ENCODE data around the gene NHSL2. TPM values are rescaled to one million over a fixed set of nuclear protein-coding genes. Genes with fewer than 3 reads are reported as not detected.

The NHSL2 gene
- total RNA-seq, 8 experiments from 2014 or later, result 0.13 to 5.0 (median 1.3) TPM

DNA sequence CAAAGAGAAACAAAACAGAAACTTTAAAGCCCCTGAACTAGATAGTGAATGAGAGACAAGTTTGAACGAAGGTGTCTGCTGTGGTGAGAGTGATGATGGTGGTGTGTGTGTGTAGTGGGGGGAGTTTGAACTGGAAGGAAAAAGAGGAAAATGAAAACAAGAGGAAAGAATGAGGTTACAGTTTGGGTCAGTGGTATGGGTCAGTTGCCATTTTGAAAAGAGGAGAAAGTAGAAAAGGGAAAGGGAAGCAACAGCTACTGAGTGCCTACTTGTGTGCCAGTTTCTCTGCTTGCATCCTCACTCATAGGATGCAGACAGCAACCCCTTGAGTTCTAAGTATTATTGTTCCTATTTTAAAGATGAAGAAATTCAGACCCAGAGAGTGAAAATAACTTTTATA, 26.0 kb downstream of the NHSL2 start:
- WGBS, 10 experiments, result 29 to 67% (median 37%) methylated on average over 1 of the region's 1 CpG; no CpG with 5 or more reads in 6 of the 10 experiments
- H3K27ac ChIP-seq, result no peak overlapping the region
- no peak for ATAC-seq (replicated peaks in 6 of 8)
- H3K4me1 ChIP-seq (replicated peaks in 1 of 2), result peaks cover 0 to 8% of the 10 kb centered on the region in 2 donors
- H3K4me3 ChIP-seq, result no peak overlapping the region
- in situ Hi-C loops (cut with MboI; ENCODE audit: low pct_unique_long_range_greater_than_20kb in 2 of 9, low sequenced_read_pairs in 9 of 9, unreplicated experiment in 9 of 9), result no loop called here

DNA sequence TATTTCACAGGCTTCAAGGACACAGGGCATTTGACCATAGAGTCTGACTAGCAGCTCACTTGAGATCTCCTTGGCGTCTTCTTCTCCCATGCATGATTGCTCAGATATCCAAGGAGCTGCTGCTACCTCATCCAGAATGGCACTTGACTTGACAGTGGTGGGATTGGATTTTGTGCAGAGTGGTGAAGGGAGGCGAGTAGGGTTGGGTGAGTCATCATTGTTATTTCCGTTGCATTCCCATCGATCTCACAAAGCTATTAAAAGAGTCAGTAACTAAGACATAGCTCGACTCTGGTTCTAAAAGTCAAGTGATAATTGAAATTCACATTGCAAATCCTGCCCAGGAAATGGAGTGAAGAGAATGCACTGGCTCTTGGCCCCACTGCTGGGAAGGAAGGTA, 27.7 kb downstream of the NHSL2 start:
- H3K27ac ChIP-seq, result no peak overlapping the region
- in situ Hi-C loops (cut with MboI; ENCODE audit: low pct_unique_long_range_greater_than_20kb in 2 of 9, low sequenced_read_pairs in 9 of 9, unreplicated experiment in 9 of 9), result no loop called here
- WGBS, 10 experiments, result 0 to 40% (median 40%) methylated on average over 1 to 5 of the region's 5 CpGs; no CpG with 5 or more reads in 7 of the 10 experiments
- ATAC-seq (replicated peaks in 6 of 8), result peak in 3 of 8 experiments; percentile 42 to 69 (median 53)
- H3K4me1 ChIP-seq (replicated peaks in 1 of 2), result peaks cover 0 to 12% of the 10 kb centered on the region in 2 donors
- H3K4me3 ChIP-seq, result no peak overlapping the region

DNA sequence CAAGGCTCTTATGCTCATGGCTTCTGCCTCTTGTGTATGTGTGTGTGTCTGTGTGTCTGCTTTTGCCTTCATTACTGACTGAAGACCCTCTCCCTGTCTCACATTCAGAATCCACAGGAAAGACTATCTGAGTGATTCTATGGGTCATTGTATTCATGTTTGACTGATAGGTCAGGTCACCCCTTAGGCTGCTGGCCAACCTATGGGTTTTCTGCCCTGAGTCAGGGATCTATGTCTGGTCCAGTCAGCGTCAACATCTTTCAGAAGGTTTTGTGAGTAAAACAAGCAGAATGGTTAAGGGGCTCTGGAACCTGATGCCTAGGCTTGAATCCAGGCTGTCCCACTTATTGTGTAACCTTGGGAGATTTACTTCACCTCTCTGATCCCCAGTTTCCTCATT, 30.5 kb downstream of the NHSL2 start:
- H3K27ac ChIP-seq, result no peak overlapping the region
- 57 to 100% methylated on average over 1 of the region's 1 CpG; no CpG with 5 or more reads in 8 of the 10 experiments for WGBS, 10 experiments
- in situ Hi-C loops (cut with MboI; ENCODE audit: low pct_unique_long_range_greater_than_20kb in 2 of 9, low sequenced_read_pairs in 9 of 9, unreplicated experiment in 9 of 9), result no loop called here
- H3K4me1 ChIP-seq (replicated peaks in 1 of 2), result peaks cover 0 to 5% of the 10 kb centered on the region in 2 donors
- ATAC-seq (replicated peaks in 6 of 8), result no peak
- no peak overlapping the region for H3K4me3 ChIP-seq

DNA sequence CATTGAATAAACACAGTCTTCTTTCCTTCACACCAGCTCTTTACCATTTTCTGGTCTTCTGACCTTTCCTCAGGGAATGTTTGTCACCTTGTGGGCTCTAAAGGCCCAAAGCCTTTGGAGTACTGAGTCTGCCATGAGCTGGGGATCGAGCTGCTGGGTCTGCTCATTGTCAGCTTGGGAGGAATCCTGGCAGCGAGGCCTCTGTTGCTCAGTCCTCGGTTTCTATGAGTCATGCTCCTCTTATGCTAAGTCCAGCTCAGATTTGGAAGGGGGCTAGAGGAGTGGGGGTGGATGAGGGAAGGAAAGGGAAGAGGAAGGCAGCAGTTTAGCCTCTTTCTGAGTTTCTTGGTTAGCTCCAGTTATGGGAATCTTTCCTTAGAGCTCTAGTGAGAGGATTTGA, 31.1 kb downstream of the NHSL2 start:
- no peak overlapping the region for H3K27ac ChIP-seq
- 0 to 9% methylated on average over 3 of the region's 3 CpGs; no CpG with 5 or more reads in 8 of the 10 experiments for WGBS, 10 experiments
- in situ Hi-C loops (cut with MboI; ENCODE audit: low pct_unique_long_range_greater_than_20kb in 2 of 9, low sequenced_read_pairs in 9 of 9, unreplicated experiment in 9 of 9), result no loop called here

DNA sequence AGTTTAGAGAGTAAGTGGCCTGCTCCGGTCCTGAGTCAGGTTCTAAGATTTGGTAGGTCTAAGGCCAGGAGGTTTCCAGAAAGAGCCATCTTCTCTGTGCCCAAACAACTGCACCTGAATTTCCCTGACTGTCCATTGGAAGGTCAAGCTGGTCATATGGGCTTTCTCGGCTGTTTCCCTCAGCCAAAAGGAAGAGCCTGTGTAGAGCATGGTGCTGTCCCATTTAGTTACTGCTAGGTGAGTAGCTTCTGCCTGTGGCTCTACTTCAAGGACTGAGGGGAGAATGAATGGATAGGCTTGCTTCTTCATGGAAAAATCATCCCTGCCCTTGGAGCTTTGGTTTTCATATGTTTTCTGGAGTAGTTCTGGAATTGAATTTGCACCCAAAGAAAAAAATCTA, 33.7 kb downstream of the NHSL2 start:
- Histone ChIP-seq H3K27ac (no peak overlapping the region), H3K4me1 (replicated peaks in 1 of 2) (peaks cover 0 to 5% of the 10 kb centered on the region in 2 donors), H3K4me3 (no peak overlapping the region)
- in situ Hi-C loops (cut with MboI; ENCODE audit: low pct_unique_long_range_greater_than_20kb in 2 of 9, low sequenced_read_pairs in 9 of 9, unreplicated experiment in 9 of 9), result no loop called here
- 100% methylated on average over 1 of the region's 2 CpGs; no CpG with 5 or more reads in 9 of the 10 experiments for WGBS, 10 experiments
- no peak for ATAC-seq (replicated peaks in 6 of 8)

More for the DNA sequence above, 31.1 kb downstream of the NHSL2 start:
- Histone ChIP-seq H3K4me1 (replicated peaks in 1 of 2) (peaks cover 0 to 5% of the 10 kb centered on the region in 2 donors), H3K4me3 (no peak overlapping the region)
- peak in 7 of 8 experiments; percentile 21 to 81 (median 47) for ATAC-seq (replicated peaks in 6 of 8)

DNA sequence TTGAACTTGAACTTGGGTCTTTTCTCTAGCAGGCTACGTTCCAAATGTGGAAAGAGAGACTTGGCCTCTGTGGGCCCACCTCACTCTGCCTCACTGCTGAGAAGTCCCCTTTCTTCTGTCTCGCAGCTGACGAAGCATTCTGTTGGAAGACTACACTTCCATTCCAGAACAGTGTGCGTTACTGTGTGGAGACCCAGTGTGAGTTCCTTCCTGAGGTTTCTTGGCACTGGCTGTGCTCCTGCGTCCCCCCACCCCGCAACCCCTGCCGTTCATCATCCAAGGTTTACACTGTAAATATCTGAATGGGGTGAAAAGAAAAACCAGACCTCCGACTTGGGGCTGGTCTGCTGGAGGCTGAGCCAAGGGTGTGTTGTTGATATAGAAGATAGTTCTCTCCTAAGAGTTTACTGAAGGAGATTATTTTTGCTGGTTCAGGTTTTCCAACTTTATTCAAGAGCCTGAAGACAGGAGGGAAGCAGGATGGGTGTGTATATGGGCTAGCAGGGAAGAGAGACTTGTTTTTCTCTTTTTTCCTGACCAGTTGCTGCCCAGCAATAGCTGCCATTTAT, 34.7 kb downstream of the NHSL2 start:
- Histone ChIP-seq H3K4me3 (no peak overlapping the region), H3K27ac (no peak overlapping the region), H3K4me1 (replicated peaks in 1 of 2) (peaks cover 0 to 5% of the 10 kb centered on the region in 2 donors)
- WGBS, 10 experiments, result 56 to 100% methylated on average over 1 to 4 of the region's 8 CpGs; no CpG with 5 or more reads in 8 of the 10 experiments
- peak in 1 of 8 experiments; percentile 80 for ATAC-seq (replicated peaks in 6 of 8)
- in situ Hi-C loops (cut with MboI; ENCODE audit: low pct_unique_long_range_greater_than_20kb in 2 of 9, low sequenced_read_pairs in 9 of 9, unreplicated experiment in 9 of 9), result no loop called here

DNA sequence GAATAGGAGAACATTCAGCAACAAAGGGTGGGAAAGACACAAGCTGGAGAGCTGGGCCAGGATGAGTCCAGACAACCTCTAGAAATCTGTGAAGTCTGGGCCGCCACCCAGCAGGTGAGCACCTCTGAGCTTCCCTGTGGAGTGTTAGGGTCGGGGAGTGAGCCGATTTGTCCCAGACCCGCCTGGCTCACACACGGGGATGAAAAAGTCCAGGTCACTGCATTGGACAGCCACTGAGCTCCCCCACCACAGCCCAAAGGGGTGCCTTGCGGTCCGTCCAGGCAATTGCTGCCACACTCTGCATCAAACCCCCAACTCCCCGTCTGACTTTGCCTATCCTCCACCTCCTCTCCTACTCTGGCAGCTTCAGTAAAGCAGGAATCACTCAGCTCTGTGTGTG, 38.7 kb downstream of the NHSL2 start:
- H3K4me3 ChIP-seq, result no peak overlapping the region
- H3K4me1 ChIP-seq (replicated peaks in 1 of 2), result peaks cover 2 to 9% of the 10 kb centered on the region in 2 donors
- in situ Hi-C loops (cut with MboI; ENCODE audit: low pct_unique_long_range_greater_than_20kb in 2 of 9, low sequenced_read_pairs in 9 of 9, unreplicated experiment in 9 of 9), result no loop called here
- ATAC-seq (replicated peaks in 6 of 8), result no peak
- no peak overlapping the region for H3K27ac ChIP-seq
- 0 to 100% (median 60%) methylated on average over 1 to 5 of the region's 8 CpGs; no CpG with 5 or more reads in 7 of the 10 experiments for WGBS, 10 experiments

DNA sequence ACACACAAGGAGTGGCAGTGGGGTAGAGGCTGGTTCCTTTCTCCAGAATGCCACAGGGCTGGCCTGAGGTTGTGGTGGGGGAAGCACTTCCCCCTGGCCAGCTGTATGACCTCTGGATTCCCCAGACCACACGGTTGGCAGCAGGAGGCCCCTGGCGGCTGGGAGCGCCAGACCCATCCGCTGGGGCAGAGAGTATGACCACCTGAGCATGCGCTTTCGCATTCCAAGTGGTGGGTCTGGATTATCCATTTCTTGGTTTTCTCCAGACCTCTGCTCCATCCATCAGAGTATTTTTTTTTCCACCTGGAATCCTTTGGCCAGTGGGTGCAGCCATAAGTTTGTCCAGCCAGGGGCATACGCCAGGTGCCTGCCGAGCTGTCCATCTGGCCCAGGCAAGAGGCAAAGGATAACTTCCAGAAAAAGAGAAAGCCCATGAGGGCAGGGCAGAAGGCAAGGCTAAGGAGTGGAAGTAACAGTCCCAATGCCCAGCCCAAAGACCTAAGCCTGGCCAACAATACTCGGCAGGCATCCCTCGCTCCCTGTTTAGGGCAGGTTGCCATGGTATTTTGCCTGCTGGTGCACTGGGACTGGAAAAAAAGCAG, 39.3 kb downstream of the NHSL2 start:
- no peak overlapping the region for H3K27ac ChIP-seq
- H3K4me3 ChIP-seq, result no peak overlapping the region
- H3K4me1 ChIP-seq (replicated peaks in 1 of 2), result peaks cover 5 to 15% of the 10 kb centered on the region in 2 donors
- WGBS, 10 experiments, result 60 to 100% (median 76%) methylated on average over 1 to 6 of the region's 10 CpGs; no CpG with 5 or more reads in 6 of the 10 experiments
- in situ Hi-C loops (cut with MboI; ENCODE audit: low pct_unique_long_range_greater_than_20kb in 2 of 9, low sequenced_read_pairs in 9 of 9, unreplicated experiment in 9 of 9), result no loop called here
- ATAC-seq (replicated peaks in 6 of 8), result no peak

DNA sequence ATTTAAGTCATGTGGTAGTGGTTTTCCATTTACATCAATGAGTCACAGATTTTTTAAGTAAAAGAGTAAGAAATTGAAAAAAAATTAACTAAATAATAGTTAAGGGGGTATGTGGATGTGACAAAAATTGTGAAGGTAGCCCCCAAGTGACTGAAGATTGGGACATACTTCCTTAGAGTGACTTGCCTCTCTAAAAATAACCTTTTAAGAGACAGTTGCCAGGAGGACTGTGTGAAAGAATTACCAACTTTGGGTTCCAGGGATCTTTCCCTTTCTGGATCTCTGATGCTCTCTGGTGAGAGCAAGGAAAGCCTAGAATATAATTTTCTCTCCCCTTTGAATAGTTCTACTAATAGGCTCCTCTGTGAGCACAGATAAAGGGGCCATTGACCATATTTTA, 42.7 kb downstream of the NHSL2 start:
- no peak for ATAC-seq (replicated peaks in 6 of 8)
- H3K4me3 ChIP-seq, result no peak overlapping the region
- peaks cover 13 to 30% of the 10 kb centered on the region in 2 donors for H3K4me1 ChIP-seq (replicated peaks in 1 of 2)
- in situ Hi-C loops (cut with MboI; ENCODE audit: low pct_unique_long_range_greater_than_20kb in 2 of 9, low sequenced_read_pairs in 9 of 9, unreplicated experiment in 9 of 9), result no loop called here
- no peak overlapping the region for H3K27ac ChIP-seq

DNA sequence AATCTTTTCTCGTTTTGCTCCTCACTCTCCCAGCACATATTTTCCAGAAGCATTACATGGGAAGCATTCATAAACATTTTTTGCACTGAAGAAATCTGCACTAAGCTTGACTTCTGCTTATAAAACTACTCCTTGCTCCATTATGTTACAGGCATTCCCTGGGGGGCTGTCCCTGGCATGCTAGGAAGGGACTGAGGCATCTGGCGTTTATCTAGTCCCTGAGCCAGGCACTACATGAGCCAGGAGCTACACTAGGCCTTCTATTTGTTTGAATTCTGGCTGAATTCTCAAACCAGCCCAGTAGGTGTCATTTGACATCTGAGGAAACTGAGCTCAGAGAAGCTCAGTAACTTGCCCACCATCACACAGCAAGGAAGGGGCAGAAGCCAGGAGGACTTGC, 43.3 kb downstream of the NHSL2 start:
- in situ Hi-C loops (cut with MboI; ENCODE audit: low pct_unique_long_range_greater_than_20kb in 2 of 9, low sequenced_read_pairs in 9 of 9, unreplicated experiment in 9 of 9), result no loop called here
- Histone ChIP-seq H3K4me1 (replicated peaks in 1 of 2) (peaks cover 13 to 34% of the 10 kb centered on the region in 2 donors), H3K4me3 (no peak overlapping the region), H3K27ac (peak overlapping the region in 1 of 2 donors; percentile 49)
- no peak for ATAC-seq (replicated peaks in 6 of 8)
- 25 to 83% (median 47%) methylated on average over 1 to 2 of the region's 2 CpGs; no CpG with 5 or more reads in 6 of the 10 experiments for WGBS, 10 experiments

DNA sequence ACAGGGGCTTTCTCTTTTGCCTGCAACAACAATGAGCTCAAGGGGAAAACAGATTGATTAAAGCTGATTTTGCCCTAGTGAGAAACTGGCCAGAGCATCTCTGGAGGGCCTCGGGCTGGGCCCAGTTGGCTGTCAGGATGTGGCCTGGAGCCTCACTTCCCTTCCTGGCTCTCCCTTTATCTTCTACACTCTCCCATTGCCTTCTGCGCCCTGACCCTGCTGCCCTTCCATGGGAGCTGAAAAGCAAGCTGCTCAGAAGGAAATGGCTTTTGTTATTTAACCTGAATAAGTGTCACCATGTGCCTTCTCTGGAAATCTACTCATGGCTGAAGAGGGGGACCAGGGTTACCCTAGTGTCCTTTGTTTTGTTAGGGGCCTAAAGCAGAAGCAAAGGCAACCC, 43.8 kb downstream of the NHSL2 start:
- peak overlapping the region in 1 of 2 donors; percentile 33 for H3K27ac ChIP-seq
- no peak for ATAC-seq (replicated peaks in 6 of 8)
- in situ Hi-C loops (cut with MboI; ENCODE audit: low pct_unique_long_range_greater_than_20kb in 2 of 9, low sequenced_read_pairs in 9 of 9, unreplicated experiment in 9 of 9), result no loop called here
- no peak overlapping the region for H3K4me3 ChIP-seq
- peaks cover 13 to 37% of the 10 kb centered on the region in 2 donors for H3K4me1 ChIP-seq (replicated peaks in 1 of 2)
- 0 to 100% methylated on average over 1 of the region's 2 CpGs; no CpG with 5 or more reads in 8 of the 10 experiments for WGBS, 10 experiments

DNA sequence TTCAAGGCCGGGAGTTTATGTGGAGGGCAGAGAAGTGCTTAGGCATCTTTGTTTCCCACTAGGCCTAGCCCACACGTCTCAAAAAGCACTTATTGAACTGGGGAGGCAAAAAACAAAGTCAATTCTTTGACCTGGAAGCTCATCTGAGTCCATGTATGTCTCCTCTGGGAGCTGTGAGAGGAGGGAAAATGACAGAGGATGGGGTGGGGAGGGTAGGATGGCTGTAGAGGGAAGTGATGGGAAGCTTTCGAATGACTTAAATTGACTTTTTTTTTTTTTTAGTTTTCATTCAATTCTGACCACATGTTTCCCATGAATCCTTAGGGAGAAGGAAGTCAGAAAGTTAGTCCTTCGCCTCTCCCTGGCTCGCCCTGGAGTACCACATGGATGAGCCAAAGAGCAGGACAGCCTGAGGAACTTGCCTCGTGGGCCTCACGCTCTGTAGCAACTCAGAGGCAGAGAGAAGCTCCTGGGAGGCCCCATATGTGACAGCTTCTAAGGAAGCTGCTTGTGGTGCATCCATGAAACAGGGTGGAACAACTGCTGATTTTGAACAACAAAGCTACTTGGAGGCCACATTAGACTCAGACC, 45.0 kb downstream of the NHSL2 start:
- no peak for ATAC-seq (replicated peaks in 6 of 8)
- 52 to 90% (median 57%) methylated on average over 2 to 5 of the region's 7 CpGs; no CpG with 5 or more reads in 7 of the 10 experiments for WGBS, 10 experiments
- Histone ChIP-seq H3K27ac (no peak overlapping the region), H3K4me1 (replicated peaks in 1 of 2) (peaks cover 13 to 37% of the 10 kb centered on the region in 2 donors), H3K4me3 (no peak overlapping the region)
- in situ Hi-C loops (cut with MboI; ENCODE audit: low pct_unique_long_range_greater_than_20kb in 2 of 9, low sequenced_read_pairs in 9 of 9, unreplicated experiment in 9 of 9), result no loop called here

DNA sequence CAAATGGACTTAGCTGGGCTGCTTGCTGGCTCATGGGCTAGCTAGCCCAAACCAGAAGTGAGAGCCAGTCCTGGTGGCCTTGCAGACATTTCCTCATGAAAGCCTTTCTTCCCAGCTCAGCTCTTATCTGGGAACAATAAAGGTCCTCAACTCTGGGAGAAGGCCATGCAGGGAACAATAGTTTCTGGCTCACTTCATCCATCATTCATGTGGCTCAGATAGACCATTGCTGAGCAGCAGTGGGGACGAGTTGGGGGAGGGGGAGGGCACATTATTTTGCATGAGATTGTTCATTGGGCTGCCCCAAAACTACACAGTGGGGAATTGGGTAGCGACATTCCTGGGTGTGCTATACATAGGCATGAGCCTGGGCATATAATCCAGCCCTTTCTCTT, 47.6 kb downstream of the NHSL2 start:
- in situ Hi-C loops (cut with MboI; ENCODE audit: low pct_unique_long_range_greater_than_20kb in 2 of 9, low sequenced_read_pairs in 9 of 9, unreplicated experiment in 9 of 9), result no loop called here
- H3K27ac ChIP-seq, result peak overlapping the region in 1 of 2 donors; percentile 92
- H3K4me3 ChIP-seq, result no peak overlapping the region
- peaks cover 13 to 37% of the 10 kb centered on the region in 2 donors for H3K4me1 ChIP-seq (replicated peaks in 1 of 2)
- 0 to 80% methylated on average over 1 of the region's 2 CpGs; no CpG with 5 or more reads in 8 of the 10 experiments for WGBS, 10 experiments
- peak in 5 of 8 experiments; percentile 20 to 85 (median 62) for ATAC-seq (replicated peaks in 6 of 8)

Measured in motor neuron (in vitro differentiated cells).